HG03521 (cell line): Measurements from ENCODE around the gene KCNA2.

Experiments used
- ATAC-seq: cut with Tn5 transposase; IDR thresholded peaks from one replicate; pipeline ENCODE4 v1.9.1; 2021; ENCODE audit warnings: mild to moderate bottlenecking, moderate library complexity; ENCODE audit not compliant: unreplicated experiment

The KCNA2 gene

DNA sequence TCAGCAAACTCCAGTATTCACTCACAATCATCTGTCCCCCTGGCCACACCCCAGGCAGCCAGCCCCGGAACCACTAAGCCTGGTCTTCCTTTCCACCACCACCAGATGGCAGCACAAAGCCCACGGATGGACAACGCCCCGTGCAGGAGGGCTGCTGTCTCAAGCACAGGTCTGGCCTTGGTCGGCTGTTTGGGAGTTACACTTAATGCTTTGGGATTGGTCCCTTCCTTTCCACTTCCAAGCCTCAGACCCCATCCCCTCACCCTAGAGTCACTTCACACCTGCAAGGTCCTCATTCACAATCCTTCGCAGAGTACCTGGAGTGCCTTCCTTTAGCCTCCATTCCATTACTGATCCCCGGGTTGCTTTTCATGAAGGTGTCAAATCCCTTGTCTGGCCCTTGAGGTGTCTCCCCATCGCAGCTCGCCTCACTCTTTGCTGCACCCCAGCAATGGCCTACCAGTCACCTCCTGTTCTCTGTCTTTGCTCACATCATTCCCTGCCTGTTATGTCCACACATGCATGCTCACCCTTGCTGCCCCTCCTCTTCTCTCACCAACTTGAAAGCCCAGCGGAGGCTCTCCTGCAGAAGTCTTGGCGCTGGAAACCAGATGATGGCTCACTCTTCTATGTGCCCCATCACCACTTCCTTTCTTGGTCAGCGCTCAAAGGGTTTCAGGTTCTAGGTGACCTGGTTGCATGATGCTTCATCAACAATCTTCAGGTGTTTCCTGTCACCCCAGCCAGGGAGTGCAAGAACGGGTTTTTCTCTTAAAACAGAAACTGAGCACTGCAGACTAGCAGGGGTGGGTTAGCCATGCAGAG, 24.9 kb upstream of the KCNA2 start:
- peak; percentile 55 for ATAC-seq

DNA sequence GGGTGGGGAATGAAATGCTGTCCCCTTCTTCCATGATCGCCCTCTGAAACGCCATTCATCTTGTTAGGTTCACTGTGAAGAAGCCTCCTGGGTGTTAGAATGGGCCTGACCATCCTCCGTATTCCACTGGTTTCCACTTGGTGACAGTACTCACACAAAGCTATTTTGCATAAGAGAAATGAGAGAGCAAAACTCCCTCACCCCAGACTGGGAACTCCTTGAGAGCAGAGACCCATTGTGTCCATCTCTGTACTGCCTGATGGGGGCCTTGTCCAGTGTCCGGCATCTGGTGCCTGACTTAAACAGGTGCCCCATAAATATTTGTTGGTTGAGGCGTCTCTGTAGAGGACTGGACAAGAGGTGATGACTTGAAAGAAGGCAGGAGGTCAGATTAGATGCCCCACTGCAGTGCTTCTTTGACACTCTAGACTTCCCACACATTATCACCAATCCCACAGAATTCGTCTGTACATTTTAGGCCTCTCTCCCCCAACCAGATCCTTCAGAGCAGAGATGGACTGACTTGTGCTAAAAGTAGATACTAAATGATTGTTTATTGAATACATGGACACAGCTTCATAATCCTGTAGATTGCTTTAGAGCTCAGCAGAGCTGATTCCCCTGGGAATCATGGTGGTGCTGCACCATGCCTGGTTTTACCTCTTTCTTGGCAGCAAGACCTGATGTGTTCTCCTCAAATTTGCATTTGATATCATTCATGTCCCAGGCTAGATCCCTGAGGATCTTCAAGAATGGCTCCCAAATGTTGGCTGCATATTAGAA, 22.4 kb upstream of the KCNA2 start:
- ATAC-seq, result no peak

DNA sequence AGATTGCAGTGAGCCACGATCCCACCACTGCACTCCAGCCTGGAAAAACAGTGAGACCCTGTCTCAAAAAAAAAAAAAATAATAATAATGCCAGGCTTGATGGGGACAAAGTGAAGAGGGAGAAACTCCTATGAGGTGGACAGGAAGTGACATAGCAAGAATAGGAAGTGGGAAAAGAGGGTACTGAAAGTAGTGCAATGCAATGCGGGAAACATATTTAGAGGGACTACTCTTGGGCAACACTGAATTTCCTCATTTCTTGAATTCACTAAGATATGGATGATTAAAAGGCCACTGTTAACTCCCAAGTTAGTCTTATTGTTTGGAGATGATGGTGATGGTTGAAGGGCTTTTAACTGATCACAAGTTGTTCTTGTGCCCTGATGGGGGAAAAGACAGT, 21.6 kb upstream of the KCNA2 start:
- no peak for ATAC-seq

DNA sequence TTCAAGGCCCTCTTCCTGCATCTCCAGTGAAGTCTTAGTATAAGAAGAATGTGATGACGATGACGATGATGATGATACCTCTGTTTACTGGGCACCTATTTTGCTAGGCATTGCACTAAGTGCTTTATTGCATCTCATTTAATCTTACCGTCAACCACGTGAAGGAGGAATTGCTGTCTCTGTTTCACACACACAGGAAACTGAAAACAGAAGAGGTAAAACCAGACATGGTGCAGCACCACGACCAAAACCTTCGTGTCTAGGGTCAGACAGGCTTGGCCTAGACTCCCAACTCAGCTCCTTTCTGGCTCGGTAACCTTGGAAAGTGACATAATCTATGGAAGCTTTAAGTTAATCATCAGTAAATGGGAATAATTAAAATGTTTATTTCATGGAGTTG, 20.7 kb upstream of the KCNA2 start:
- ATAC-seq, result no peak

DNA sequence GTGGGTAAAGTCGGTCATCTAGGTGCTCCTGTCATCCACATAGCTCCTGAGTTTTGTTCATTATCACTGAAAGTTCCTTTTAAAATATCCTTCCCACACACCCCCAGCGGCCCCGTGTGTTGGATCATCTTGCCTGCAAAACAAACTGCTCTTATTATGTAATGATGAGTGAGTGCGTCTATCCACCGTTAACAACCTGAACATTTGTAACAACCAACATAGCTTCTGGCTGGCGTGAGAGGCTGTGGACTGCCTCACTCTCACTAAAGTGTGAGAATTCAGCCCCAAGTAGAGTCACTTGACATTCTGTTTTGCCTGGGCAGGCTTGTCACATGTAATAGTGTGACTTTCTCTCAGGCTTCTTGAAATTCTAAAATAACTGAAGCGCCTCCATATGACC, 14.5 kb upstream of the KCNA2 start:
- no peak for ATAC-seq

DNA sequence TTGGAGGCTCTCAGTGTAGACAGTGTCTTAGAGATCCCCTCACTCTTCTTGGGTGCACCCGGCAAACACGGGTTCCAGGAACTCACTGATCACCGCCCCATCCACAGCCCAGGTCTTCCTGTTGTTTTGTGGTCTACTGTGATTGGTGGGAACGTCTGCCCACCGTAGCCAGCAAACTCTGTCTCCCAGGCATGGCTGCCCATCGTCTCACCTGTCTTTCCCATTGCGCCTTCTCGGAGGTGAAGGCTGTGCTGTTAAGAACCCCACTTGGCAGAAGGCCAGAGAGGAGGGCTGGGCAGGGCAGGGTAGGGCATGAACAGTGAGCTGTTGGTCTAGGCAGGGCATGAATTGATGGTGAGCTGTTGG, 14.1 kb upstream of the KCNA2 start:
- ATAC-seq, result peak; percentile 1

DNA sequence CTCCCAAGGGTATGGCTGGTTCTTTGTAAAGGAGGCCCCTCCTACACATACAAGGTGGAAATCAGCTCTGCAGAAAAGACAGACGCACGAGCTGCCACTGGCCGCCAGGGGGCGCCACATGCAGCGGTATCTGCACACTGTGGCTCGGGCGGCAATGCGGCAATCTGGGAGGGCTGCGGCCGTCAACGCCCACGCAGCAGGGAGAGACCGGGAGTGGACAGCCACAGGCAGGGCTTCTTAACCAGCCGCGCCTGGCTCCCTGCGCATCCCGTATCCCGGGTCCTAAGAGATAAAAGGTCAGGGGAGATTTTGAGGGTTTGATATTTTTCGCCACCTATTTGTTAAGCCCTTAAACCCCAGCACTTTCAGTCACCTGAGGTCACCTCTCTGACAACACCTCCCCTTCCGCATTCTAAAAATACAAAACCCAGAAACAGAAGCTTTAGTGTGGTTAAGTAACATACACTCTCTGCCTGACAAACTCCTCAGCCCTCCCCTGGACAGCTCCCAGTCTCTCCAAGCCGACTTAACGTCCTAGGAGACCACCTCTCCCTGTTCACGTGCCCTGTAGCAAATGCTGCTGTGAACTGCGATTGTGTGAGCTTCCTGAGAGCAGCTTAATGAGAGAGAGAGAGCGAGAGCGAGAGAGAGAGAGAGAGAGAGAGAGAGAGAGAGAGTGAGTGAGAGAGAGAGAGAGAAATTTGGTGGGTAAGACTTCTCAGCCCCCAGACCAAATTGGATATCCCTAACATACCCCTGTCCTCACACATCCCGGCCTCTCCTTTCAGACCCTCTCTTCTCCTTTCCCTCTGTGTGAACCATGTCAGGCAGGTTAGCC, 13.5 kb upstream of the KCNA2 start:
- peak; percentile 67 for ATAC-seq

DNA sequence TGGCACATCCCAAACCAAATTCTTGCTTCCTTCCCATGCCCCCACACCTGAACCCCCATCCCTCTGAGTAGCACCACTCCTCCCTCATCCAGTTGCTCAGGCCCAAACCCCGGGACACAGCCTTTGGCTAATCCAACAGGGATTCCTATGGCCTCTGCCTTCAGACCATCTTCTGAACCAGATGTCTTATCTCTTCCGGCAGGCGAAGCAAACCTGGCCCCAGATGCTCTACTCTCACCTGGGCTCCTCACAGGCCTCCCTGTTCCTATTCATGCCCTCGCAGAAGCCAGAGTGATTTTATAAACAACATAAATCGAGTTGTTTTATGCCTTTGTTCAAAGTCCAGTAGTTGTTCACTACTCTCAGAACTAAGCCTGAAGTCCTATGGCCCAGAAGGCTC, 12.5 kb upstream of the KCNA2 start:
- no peak for ATAC-seq

DNA sequence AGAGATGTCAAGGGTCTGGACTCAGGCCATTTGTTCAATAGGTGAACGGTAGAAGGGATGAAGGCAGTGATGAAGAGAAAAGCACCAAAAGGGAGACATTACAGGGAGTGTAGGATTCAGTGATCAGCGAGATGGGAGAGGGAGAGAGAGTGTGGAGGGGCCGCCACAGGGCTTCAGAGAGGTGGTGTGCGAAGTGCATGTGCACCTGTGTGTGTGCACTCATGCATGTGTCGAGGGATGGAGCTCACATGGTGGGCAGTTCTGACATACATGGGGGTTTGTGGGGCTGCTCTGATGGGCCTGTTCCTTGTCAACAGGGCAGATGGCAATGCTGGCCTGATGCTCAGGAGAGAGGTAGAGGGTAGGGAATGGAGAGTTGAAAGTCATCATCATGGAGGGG, 11.4 kb upstream of the KCNA2 start:
- no peak for ATAC-seq

DNA sequence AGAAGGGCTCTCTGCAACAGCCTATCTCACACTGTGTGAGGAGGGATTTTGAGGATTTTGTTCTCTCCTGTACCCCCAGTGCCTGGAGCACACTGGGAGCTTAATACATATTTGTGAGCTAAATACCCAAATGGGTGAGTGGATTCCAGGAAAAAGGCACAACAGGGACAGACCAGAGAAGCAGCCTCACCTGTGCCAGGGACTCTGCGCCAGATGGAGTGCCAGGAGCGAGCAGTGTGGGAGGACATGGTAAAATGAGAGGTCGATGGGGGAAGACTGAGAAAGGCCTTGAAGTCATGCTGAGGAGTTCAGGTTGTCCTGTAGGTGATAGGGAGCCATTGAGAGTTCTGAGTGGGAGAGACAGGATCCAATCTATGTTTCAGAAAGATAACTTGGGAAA, 11.0 kb upstream of the KCNA2 start:
- no peak for ATAC-seq

DNA sequence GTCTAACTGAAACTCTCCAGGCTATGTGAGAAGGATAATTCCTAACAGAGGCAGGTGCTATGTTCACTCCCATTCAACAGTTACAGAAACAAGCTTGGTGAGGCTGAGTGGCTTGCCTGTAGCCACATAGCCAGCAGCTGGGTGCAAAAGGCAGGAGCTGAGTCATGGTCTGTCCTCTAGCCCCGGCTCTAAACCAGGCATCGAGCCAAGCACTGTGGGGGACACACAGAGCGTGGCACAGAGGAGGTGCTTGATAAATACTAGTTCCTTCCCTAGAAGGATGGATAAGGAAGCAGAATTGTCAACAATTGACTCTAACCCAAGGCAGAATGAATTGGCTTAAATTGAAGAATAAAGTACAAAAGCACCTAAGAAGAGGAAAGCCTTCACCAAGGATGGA, 10.4 kb upstream of the KCNA2 start:
- ATAC-seq, result no peak

DNA sequence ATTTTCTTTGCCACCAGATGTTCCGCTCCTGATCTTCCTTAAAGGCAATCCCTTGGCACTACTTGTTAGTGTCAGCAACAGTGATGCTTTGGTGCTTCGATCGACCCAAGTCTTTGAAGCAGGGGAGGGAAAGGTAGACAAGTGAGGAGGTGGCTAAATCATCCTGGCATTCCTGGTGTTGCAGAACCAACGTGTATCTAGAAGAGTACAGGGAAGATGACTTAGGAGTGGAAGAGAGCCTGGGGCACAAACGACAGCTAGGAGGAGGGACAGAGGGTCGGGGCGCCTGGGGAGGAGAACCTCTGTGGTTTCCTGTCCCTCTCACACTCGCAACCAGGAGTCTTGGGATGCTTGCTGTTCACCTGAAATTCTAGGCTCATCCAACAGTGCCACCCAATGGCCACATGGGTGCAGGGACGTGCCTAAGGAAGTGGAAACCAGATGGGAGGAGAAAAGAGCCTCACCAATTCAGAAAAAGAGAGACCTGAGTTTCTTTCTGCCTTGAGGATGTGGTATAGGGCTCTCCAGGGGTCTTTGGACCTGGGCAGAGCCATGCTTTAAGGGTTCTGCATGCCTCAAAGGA, 9.5 kb upstream of the KCNA2 start:
- ATAC-seq, result no peak

DNA sequence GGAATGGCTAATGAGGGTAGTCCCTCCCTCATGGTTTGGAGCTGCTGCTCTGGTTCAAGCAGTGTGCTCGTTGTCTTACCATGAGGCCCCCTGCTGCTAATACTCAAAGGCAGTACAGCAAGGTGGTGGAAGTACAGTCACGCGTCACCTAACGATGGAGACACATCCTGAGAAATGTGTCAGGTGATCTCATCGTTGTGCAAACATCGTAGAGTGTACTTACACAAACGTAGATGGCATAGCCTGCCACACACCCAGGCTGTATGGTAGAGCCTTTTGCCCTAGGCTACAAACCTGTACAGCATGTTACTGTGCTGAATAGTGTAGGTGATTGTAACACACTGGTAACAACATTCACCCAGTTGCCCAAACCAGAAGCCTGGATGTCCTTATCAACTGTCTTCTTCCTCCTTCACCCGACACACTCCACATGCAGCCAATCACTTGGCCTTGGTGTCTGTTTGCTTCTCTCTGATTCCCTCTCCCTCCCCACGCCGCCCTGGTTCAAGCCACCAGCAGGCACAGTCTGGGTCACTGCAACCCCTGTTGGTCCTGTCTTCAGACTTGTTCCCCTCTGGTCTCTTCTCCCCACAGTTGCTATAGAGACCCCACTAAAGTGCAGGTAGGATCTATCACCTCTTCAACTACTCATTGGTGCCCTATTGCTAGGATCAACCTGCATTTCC, 6.0 kb upstream of the KCNA2 start:
- ATAC-seq, result no peak

DNA sequence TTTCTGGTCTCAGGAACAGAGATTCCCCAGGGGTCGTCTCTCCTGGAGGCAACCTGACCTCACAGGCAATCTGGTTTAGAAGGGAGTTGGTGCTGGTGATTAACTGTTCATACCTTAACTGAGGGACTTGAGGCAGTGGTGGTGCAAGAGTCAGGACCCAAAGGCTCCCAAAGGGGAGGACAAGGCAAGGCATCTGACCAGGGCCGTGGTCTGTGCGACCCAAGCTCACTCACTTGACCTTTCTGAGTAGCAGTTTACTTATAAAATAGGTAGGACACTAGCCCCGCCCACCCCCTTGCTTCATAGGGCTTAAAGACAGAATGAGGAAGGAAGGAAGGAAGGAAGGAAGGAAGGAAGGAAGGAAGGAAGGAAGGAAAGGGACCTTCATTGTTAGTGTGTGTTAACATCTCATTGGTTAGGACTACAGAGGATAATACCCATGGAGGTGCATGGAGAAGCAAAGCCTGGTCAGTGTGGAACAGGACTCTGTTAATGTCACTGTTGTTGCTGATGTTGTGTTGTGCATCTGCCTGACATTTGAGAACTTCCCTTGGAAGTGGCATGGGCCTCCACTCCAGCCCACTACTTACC, 4.6 kb upstream of the KCNA2 start:
- no peak for ATAC-seq

DNA sequence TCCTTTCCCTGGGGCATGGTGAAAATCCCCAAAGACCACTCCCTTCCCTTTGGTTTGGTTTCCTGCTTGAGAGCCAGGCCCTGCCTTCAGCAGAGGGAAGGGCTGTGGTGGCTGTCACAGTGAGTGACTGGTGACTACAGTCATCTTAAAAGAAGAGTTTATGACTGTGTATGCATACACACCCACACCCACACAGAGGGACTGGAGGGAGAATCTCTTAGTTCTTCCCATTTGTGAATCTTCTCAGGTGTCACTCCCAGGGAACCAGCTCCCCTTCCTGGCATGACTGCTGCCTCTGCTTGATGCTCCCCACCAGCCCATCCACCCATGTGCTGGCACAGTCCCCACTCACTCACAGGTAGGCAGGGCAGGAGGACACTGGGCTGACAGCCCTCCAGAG, 3.9 kb upstream of the KCNA2 start:
- no peak for ATAC-seq

DNA sequence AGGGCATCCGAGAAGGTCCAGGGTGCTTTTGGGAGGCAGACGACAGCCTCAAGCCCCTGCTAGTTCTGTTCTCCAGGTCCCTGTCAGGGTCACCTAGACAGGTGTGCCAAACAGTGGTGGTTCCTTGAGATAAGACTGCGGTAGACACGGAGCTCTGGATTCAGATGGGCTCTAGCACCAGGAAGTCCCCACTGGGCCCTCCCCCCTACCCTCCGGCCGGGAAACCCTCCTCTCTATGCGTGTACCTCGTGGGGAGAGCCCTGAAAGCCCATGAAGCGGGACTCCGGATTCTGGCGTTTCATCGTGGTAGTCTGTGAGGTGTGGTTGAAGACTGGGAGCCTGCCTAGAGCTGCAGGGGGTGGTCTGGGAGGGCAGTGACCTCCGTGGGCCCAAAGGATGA, 2.1 kb upstream of the KCNA2 start:
- ATAC-seq, result no peak

DNA sequence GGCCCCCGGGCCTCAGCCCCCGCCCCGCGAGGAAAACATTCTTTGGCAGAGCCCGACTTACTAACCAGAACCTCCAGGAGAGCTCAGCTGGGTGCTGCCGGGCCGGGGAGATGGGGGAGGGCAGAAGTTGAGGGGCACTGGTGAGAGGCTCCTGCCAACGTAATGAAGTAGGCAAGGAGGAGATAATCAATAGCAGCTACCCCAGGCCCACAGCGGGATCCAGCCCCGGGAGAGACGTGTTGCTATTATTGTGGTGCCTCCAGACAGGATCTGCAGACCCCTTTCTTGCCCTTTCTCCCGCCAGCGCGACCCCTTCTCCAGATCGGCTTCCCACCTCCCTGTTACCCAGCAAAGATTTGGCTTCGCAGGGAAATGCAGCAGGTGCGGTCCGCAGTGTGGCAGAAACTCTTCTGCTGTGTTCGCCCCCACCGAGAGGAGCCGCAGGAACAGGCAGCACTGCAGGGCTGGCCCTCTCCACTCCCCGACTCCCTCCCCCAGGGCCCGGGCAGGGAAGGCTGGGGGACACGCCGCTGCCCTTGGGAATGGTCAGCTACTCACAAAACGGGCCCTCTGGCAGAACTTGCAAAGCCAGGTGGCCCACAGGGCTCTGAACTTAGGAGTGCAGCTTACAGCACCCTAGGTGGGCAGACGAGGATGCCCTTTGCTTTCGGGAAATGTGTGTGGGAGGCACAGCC, 1.5 kb upstream of the KCNA2 start:
- no peak for ATAC-seq

DNA sequence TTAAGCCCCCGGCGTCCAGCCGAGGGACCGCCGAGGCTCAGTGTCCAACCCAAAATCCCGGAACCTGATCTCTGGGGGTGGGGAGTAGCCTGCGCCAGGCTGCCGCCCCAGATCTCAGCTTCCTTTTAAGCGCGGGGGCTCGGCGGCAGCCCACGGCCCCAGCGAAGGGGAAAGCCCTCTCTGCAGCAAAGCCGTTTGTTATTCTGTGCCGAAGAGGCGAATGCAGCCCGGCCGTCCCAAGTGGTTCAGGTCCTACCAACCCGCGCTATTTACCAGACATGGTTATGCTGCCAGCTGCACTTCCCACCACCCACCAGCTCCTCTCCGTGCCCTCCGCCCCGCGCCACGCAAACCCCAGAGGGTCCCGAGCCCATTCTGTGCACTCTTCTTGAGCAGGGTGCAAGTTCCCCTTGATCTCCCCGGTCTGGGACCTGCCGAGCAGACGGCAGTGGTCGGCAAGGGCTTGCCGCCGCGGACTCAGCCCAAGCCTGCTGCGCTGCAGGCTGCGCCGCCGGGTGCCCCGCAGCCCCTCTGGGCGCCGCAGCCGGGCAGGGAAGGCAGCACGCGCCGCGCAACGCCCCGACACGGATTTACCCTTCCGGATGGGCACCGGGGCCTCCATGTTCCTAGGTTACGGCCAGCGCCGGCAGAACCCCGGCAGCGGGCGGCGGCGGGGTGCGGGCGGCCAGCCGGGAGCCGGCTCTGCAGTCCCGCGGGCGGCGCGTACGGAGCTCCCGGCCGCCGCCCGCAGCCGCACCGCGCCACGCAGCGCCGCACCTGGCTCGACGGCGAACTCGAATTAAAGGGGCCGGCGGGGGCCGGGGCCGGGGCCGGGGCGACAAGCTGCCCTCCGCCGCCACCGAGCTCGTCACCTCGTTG, 738 bp upstream of the KCNA2 start:
- ATAC-seq, result no peak

DNA sequence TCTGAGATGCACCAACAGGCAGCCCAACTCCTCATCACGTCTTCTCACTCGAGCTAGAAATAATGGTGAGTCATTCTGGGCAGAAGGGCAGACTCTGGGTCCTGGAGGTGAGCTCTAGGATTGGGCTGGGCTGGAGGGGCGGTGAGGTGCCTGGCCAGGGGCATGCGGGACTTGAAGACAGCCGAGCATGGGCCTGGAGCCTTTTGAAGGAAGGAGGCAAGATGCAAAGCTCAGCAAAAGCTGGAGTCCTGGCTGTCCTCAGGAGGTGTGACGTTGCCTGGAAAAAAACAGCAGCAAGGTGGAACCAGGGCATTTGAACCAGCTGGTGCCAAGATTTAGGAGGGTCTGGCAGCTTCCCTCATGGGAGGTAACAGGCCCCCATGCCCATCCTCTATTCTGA, 712 bp downstream of the KCNA2 start:
- ATAC-seq, result no peak
